ENCODE data around the gene GARS1.

- no peak for TF ChIP-seq GATA2 (IDR thresholded peaks at IDR 0.05; ENCODE audit: low read depth, low read length)
- no peak for TF ChIP-seq GATA3 (IDR thresholded peaks at IDR 0.05; ENCODE audit: low read depth, low read length)
These were observed 70.8 kb downstream of the GARS1 start for GRCh38 chr7:30665449-30665848.

Data from SH-SY5Y (cell line).